Activated effector memory CD4-positive, alpha-beta T cell treated with Interleukin-2 at 50 U/mL for 16 hours (primary cell): ENCODE results near the gene CD80.
A peak's percentile ranks its signal among the peaks of the same experiment; 100 is the strongest.
"Not testable (repeated sequence)": the region's sequence is repeated elsewhere in the genome, so short reads cannot be mapped to it uniquely, and the experiment has no call there.

ENCODE experiments used
- DNase-seq: peaks from one replicate; pipeline ENCODE4 v3.0.0-alpha.2; 2020

CD80 gene, protein sequence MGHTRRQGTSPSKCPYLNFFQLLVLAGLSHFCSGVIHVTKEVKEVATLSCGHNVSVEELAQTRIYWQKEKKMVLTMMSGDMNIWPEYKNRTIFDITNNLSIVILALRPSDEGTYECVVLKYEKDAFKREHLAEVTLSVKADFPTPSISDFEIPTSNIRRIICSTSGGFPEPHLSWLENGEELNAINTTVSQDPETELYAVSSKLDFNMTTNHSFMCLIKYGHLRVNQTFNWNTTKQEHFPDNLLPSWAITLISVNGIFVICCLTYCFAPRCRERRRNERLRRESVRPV

GRCh38 chr3:119559441-119559963 is at the start of gene CD80:
CD80 (minus strand) TSS chr3:119559614; CDS start chr3:119557728, 1,886 bp downstream.
- peak; percentile 51 for DNase-seq

DNA sequence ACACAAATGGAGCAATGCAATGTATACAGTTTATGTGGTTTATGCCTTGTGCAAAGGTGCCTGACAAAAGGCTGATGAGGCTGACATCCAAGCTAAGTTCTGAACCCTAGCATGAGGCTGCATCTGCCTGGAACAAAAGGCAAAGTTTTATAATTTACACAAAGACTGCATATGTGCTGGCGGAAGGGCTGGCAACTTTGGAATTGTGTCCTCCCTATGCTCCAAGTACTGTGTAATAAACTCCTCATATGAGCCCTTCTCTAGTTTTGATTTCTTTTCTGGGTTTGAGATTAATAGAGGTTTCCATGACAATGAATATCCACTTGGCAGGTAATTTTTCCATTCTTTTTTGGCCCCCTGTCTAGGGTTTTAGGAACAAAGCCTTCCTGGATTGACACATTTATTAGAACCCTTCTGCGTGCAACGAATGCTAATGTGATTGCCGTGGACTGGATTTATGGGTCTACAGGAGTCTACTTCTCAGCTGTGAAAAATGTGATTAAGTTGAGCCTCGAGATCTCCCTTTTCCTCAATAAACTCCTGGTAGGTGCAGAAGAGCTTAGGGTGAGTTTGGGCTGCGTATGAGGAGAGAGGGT is 49.1 kb upstream of the CD80 start:
- DNase-seq: no peak

DNA sequence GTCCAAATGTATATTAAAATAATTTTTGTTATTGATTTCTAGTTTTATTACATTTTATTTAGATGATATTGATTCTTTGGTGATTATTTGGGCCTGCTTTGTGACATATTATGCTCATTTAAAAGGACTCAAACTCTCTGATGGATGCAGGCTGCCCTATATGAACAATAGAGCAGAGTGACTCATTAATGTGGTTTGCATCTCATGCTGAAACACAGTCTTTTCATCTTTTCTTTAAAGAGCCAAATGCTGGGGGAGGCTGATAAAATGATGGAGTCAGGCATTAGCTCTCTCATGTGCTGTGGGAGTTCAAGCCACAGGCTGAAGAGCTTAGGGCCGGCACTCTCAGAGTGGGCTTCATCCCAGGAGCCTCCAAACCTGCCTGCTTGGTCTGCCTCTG is 45.5 kb upstream of the CD80 start:
- no peak for DNase-seq

DNA sequence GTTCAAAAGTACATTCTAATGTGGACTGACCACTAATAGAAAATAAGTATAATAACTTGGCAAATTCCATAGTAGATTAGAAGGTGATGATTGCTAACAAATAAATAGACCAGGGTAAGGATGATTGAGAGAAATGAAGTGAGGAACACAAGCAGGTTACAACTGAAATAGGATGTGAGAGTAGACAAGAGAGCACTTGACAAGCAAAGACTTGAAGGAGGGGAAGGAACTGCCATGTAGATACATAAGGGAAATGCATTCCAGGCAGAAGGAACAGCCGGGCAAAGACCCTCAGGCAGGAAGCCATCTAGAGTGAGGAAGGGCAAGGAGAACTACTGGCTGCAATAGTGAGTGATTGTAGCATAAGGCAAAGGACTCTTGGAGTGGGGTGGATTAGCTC is 43.3 kb upstream of the CD80 start:
- DNase-seq: no peak

DNA sequence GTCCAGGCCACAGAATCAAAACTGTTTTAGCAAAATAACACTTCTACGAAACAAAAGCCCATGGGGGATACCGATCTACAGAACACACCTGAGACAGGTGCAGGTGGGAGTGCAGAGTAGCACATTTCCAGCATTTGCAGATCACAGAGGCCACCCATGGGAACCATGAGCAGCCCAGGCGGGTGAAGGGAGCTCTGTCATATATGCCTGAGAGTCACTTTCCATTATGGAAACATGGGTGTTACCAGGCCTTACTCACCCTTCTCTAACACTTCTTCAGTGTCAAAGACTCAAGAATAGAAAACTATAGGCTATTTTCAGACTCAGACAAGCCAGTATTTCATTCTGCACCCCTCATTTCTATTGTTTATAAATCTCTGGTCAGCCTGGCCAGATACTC is 41.7 kb upstream of the CD80 start:
- DNase-seq: no peak

DNA sequence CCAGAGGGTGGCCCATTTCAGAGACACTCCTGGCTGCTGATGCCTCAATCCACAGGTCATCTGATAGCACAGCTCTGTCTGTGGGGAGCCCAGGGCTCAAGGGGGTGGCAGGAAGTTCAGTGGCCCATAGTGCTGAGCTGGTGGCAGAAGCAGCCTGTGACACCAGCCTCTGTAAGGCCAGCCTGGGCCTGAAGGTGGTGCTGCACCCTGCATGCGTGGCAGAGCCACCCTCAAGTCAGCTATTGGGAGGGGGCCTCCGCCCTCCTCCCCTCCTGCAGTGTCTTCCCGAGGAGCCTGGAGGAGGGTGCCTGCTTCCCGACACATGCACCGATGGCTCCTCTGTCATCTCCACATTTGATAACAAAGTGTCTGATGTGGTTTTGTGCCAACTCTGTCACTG is 41.3 kb upstream of the CD80 start:
- DNase-seq: peak; percentile 10

- DNase-seq: no peak
Measured at GRCh38 chr3:119599558-119600174, 40.3 kb upstream of the CD80 start.

GRCh38 chr3:119598410-119599098 is 39.1 kb upstream of the CD80 start:
- no peak for DNase-seq

GRCh38 chr3:119597548-119598288 is 38.3 kb upstream of the CD80 start, which contains the start of gene PLA1A:
PLA1A (plus strand) TSS chr3:119597885; CDS start chr3:119597914, 29 bp downstream.
- no peak for DNase-seq

DNA sequence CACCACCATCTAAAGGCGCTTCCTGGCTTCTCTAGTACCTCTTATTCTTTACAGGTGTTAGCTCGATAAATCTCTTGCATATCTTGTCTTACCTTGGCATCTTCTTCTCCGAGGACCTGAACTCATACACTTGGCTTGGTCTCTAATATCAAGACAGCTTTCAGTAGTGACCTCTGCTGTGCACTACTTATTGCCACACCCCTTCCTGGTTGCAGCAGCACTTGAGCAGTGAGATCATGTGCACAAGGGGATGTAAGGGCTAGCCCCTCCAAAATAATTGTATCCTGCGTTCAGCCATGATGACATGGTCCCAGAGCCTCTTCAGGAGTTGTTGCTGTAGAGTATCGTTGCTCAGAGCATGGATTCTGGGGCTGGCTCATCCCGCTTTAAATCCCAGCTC is 37.0 kb upstream of the CD80 start:
- DNase-seq: no peak

DNA sequence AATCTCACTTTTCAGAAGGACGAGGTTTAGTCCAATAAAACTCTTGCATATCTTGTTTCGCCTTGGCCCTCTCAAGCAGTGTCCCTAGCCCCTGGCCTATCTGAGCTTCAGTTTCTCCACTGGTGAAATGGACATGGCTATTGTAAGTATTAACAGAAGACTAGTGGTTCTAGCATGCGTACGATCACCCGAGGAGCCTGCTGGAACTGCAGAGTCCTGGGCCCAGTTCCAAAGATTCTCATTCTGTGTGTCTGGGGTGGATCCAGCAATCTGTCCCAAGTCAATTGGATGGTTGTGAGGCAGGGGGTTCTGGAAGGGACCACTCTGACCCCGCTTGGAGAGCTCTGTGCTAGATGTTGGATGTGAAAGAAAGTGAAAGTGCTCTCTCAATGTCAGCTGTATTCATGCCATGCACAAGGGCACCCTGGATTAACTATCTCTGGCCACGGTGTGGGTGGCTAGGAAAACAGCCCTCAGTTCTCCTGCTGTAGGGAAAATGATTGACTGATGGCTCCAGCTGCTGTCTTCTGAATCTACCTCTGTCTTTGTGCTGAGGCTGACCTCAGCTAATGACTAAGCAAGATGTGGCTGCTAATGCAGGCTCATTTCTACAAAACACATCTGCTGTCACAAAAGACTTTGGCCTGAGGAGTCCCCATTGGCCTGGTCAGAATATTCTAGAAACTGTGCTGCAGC is 36.4 kb upstream of the CD80 start:
- DNase-seq: no peak

DNA sequence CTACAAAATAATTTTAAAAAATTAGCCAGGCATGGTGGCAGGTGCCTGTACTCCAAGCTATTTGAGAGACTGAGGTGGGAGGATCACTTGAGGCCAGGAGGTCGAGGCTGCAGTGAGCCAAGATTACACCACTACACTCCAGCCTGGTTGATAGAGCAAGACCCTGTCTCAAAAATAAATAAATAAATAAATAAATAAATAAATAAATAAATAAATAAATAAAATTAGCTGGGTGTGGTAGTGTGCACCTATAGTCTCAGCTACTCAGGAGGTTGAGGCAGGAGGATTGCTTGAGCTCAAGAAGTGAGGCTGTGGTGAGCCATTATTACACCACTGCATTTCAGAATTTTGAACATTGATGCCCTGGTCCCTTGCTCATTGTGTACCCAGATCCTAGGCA is 35.5 kb upstream of the CD80 start:
- not testable (repeated sequence) for DNase-seq

- DNase-seq: no peak
Measured at GRCh38 chr3:119594066-119594465, 34.7 kb upstream of the CD80 start.

GRCh38 chr3:119592861-119593260 is 33.4 kb upstream of the CD80 start:
- no peak for DNase-seq

DNA sequence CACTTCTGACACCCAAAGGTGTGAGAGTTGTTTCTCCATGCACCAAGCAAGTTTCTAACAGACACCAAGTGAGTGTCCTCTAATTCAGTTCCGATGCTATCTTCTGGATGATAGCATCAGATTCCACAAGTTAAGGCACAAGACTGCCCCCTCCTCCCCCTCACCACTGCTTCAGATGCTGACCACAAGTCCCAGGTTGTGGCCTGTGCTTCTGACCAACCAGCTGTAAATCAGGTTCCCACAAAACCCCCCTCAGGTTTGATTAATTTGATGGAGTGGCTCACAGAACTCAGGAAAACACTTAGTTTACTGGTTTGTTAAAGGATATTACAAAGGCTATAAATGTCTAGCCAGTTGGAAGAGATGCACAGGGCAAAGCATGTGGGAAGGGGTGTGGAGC is 31.3 kb upstream of the CD80 start:
- DNase-seq: no peak

- no peak for DNase-seq
Measured at GRCh38 chr3:119589102-119589773, 29.8 kb upstream of the CD80 start.

DNA sequence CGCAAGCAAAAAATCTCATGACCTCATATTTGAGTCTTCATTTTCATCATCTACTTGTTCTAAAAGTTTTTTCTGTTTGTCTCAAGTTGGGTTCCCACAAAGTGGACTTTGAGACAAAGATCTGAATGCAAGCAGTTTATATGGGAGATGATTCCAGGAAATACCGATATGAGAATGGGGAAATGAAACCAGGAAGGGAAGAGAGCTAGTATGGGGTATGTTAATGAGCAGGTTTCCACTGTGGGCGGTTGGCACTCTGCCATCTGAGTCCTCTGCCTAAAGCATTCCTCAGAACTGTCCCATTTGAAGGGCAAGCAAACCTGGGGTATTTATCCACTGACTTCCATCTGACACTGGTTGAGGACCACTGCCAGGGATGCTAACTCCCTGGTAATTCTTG is 28.7 kb upstream of the CD80 start:
- no peak for DNase-seq

DNA sequence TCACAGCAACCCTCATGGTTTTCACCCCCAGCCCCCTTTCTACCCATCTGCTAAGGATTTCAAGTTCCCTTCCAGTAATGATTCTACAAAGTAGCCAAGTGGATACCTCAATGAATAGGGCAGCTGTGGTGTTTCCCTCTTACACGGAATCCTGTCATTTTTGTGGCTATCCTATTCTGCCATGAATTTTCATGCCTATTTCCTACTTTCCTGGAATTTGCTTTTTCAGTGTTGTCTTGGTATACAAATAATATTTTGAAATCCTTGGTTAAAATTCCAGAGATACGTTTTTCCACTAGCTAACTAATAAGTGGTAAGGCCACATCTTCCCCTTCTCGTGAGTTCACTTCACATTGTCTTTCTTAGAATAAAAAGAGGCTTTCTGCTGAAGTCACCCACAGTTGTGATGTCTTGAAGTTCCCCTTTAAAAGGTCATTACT is 27.3 kb upstream of the CD80 start:
- DNase-seq: no peak

DNA sequence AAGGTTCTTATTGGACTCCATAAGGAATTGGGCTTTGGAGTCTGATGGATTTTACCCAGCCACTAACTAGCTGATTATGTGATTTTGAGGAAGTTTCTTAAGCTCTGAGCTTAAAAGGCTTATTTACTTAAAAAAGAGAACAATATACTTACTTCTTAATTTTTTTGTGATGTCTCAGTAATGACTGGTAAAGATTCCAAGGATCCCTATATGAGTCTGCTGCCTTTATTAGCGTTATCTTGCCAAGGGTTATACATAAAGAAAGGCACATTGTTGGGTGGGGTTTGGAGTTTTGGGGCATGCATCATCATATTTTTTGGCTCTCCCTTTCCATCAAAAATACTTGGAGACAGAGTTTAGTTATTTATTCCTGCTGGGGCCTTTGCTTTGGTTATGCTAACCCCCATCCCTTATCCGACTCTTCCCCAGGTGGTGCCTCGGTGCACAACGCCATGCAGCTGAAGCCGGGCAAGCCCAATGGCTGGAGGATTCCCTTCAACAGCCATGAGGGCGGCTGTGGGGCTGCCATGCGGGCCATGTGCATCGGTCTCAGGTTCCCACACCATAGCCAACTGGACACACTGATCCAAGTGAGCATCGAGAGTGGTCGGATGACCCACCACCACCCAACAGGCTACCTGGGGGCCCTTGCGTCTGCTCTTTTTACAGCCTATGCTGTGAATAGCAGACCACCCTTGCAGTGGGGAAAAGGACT is 26.6 kb upstream of the CD80 start:
- no peak for DNase-seq

GRCh38 chr3:119585208-119585607 is 25.8 kb upstream of the CD80 start:
- DNase-seq: no peak

DNA sequence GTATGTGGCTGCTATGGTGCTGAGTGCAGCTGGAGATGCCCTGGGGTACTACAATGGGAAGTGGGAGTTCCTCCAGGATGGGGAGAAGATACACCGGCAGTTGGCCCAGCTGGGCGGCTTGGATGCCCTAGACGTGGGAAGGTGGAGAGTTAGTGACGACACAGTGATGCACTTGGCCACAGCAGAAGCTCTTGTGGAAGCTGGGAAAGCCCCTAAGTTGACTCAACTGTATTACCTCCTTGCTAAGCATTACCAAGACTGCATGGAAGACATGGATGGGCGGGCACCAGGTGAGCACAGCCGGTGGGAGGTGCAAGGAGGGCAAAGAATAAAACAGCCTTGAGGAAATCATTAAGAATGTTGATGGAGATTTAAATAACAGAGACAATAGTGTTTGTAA is 22.8 kb upstream of the CD80 start:
- no peak for DNase-seq
